Measurements from ENCODE around the gene HIVEP3.

The HIVEP3 gene

GRCh38 chr1:41718497-41718896 lies 200.2 kb downstream of the HIVEP3 start (continued):
- TF ChIP-seq, protein P1, sequence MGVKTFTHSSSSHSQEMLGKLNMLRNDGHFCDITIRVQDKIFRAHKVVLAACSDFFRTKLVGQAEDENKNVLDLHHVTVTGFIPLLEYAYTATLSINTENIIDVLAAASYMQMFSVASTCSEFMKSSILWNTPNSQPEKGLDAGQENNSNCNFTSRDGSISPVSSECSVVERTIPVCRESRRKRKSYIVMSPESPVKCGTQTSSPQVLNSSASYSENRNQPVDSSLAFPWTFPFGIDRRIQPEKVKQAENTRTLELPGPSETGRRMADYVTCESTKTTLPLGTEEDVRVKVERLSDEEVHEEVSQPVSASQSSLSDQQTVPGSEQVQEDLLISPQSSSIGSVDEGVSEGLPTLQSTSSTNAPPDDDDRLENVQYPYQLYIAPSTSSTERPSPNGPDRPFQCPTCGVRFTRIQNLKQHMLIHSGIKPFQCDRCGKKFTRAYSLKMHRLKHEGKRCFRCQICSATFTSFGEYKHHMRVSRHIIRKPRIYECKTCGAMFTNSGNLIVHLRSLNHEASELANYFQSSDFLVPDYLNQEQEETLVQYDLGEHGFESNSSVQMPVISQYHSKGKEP (tag by site-specific recombination; IDR thresholded peaks at IDR 0.05) = no peak
- TF ChIP-seq KLF8 (tag by site-specific recombination; IDR thresholded peaks at IDR 0.05) = no peak
- no peak for TF ChIP-seq ZFP37 (tag by site-specific recombination; IDR thresholded peaks at IDR 0.05)

GRCh38 chr1:41716188-41717130 lies 202.3 kb downstream of the HIVEP3 start:
- H3K9me3 ChIP-seq (ENCODE audit: control insufficient read depth, insufficient read depth, low read depth, low read length) = no peaks in the 10 kb centered on the region
- POLR2A ChIA-PET = no interaction called here
- no peak overlapping the region for H3K27ac ChIP-seq (ENCODE audit: extremely low read depth, low read depth, low read length)
- H3K4me3 ChIP-seq (ENCODE audit: low read depth, low read length) = no peak overlapping the region
- H3K36me3 ChIP-seq (ENCODE audit: control insufficient read depth in 2 of 2, insufficient read depth in 1 of 2, low read length in 2 of 2) = no peaks in the 10 kb centered on the region
- H3K4me1 ChIP-seq (ENCODE audit: control insufficient read depth, insufficient read depth, low read length) = no peaks in the 10 kb centered on the region
- CTCF ChIA-PET = interaction anchor here (0.5 kb wide), 1 partner anchor 208 kb away, joined by 3 read pairs; no protein-coding TSS in a partner anchor
- TF ChIP-seq ZFHX2 (tag by site-specific recombination; conservative IDR thresholded peaks at IDR 0.05) (peak; percentile 75), ZNF16 (tag by site-specific recombination; IDR thresholded peaks at IDR 0.05; ENCODE audit: low read depth) (no peak), ZNF2 (tag by site-specific recombination; IDR thresholded peaks at IDR 0.05) (no peak), ZXDB (tag by site-specific recombination; IDR thresholded peaks at IDR 0.05) (no peak), CTCF (tag by site-specific recombination; IDR thresholded peaks at IDR 0.05) (no peak), ZNF366 (tag by site-specific recombination; conservative IDR thresholded peaks at IDR 0.05) (no peak), ZSCAN16 (tag by site-specific recombination; IDR thresholded peaks at IDR 0.05) (no peak), ZNF529 (tag by site-specific recombination; IDR thresholded peaks at IDR 0.05; ENCODE audit: insufficient replicate concordance) (no peak), ZNF513 (tag by site-specific recombination; IDR thresholded peaks at IDR 0.05) (no peak), ZNF830 (tag by site-specific recombination; IDR thresholded peaks at IDR 0.05; ENCODE audit: low read depth) (no peak), EGR2 (tag by site-specific recombination; IDR thresholded peaks at IDR 0.05; ENCODE audit: low read depth) (peak; percentile 65), TCF7L2 (IDR thresholded peaks at IDR 0.05; ENCODE audit: borderline replicate concordance, low read depth, low read length) (no peak), ZNF704 (tag by site-specific recombination; IDR thresholded peaks at IDR 0.05) (no peak), KLF1 (tag by site-specific recombination; IDR thresholded peaks at IDR 0.05) (peak; percentile 58), ZNF785 (tag by site-specific recombination; IDR thresholded peaks at IDR 0.05) (no peak)
- TF ChIP-seq, protein P2, sequence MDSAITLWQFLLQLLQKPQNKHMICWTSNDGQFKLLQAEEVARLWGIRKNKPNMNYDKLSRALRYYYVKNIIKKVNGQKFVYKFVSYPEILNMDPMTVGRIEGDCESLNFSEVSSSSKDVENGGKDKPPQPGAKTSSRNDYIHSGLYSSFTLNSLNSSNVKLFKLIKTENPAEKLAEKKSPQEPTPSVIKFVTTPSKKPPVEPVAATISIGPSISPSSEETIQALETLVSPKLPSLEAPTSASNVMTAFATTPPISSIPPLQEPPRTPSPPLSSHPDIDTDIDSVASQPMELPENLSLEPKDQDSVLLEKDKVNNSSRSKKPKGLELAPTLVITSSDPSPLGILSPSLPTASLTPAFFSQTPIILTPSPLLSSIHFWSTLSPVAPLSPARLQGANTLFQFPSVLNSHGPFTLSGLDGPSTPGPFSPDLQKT (IDR thresholded peaks at IDR 0.05; ENCODE audit: borderline replicate concordance, low read depth, low read length) = no peak
- TF ChIP-seq, protein P3, sequence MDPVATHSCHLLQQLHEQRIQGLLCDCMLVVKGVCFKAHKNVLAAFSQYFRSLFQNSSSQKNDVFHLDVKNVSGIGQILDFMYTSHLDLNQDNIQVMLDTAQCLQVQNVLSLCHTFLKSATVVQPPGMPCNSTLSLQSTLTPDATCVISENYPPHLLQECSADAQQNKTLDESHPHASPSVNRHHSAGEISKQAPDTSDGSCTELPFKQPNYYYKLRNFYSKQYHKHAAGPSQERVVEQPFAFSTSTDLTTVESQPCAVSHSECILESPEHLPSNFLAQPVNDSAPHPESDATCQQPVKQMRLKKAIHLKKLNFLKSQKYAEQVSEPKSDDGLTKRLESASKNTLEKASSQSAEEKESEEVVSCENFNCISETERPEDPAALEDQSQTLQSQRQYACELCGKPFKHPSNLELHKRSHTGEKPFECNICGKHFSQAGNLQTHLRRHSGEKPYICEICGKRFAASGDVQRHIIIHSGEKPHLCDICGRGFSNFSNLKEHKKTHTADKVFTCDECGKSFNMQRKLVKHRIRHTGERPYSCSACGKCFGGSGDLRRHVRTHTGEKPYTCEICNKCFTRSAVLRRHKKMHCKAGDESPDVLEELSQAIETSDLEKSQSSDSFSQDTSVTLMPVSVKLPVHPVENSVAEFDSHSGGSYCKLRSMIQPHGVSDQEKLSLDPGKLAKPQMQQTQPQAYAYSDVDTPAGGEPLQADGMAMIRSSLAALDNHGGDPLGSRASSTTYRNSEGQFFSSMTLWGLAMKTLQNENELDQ (tag by site-specific recombination; IDR thresholded peaks at IDR 0.05; ENCODE audit: low read depth) = no peak
- TF ChIP-seq, protein P4, sequence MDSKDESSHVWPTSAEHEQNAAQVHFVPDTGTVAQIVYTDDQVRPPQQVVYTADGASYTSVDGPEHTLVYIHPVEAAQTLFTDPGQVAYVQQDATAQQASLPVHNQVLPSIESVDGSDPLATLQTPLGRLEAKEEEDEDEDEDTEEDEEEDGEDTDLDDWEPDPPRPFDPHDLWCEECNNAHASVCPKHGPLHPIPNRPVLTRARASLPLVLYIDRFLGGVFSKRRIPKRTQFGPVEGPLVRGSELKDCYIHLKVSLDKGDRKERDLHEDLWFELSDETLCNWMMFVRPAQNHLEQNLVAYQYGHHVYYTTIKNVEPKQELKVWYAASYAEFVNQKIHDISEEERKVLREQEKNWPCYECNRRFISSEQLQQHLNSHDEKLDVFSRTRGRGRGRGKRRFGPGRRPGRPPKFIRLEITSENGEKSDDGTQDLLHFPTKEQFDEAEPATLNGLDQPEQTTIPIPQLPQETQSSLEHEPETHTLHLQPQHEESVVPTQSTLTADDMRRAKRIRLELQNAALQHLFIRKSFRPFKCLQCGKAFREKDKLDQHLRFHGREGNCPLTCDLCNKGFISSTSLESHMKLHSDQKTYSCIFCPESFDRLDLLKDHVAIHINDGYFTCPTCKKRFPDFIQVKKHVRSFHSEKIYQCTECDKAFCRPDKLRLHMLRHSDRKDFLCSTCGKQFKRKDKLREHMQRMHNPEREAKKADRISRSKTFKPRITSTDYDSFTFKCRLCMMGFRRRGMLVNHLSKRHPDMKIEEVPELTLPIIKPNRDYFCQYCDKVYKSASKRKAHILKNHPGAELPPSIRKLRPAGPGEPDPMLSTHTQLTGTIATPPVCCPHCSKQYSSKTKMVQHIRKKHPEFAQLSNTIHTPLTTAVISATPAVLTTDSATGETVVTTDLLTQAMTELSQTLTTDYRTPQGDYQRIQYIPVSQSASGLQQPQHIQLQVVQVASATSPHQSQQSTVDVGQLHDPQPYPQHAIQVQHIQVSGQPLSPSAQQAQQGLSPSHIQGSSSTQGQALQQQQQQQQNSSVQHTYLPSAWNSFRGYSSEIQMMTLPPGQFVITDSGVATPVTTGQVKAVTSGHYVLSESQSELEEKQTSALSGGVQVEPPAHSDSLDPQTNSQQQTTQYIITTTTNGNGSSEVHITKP (tag by site-specific recombination; IDR thresholded peaks at IDR 0.05) = peak; percentile 76

Measured in HEK293 (cell line).